Measurements from ENCODE around the gene TSPAN9. TPM values are rescaled to one million over a fixed set of nuclear protein-coding genes. Genes with fewer than 3 reads are reported as not detected.

Gene TSPAN9
- total RNA-seq, 1 experiment from 2014 or later: 13.2 TPM

GRCh38 chr12:3278681-3279414 lies 201.7 kb downstream of the TSPAN9 start:
- BruUV-seq (replicated peaks): no TSS peak
- Histone ChIP-seq H3K9me2 (ENCODE audit: insufficient read depth) (no peaks in the 10 kb centered on the region), H4K20me1 (ENCODE audit: insufficient read depth) (no peaks in the 10 kb centered on the region), H3K9ac (ENCODE audit: low read length) (no peak overlapping the region), H3K79me2 (ENCODE audit: insufficient read depth, low read length) (no peaks in the 10 kb centered on the region), H3K9me3 (ENCODE audit: control insufficient read depth in 1 of 2, insufficient read depth in 1 of 2, low read depth in 1 of 2, low read length in 2 of 2) (no peaks in the 10 kb centered on the region), H3K36me3 (ENCODE audit: control insufficient read depth in 1 of 2, insufficient read depth in 2 of 2, low read length in 2 of 2) (no peaks in the 10 kb centered on the region; a peak in 1 of 4 replicates), H3K4me1 (ENCODE audit: control insufficient read depth in 1 of 2, insufficient read depth in 2 of 2, low read length in 2 of 2) (peaks cover 0 to 15% of the 10 kb centered on the region in 2 experiments; a peak in 2 of 4 replicates), H3K4me3 (replicated peaks in 1 of 2; ENCODE audit: low read depth in 1 of 2, low read length in 2 of 2) (no peak overlapping the region), H3K27me3 (ENCODE audit: insufficient read depth, low read length) (no peaks in the 10 kb centered on the region), H3K27ac (ENCODE audit: low read depth, low read length) (no peak overlapping the region), H2AFZ (ENCODE audit: low read depth, low read length, poor library complexity, severe bottlenecking) (no peak overlapping the region), H3K4me2 (ENCODE audit: low read length) (no peak overlapping the region)
- DNase-seq (ENCODE audit: low read depth, low spot score) (no peak), ATAC-seq (no peak)
- intact Hi-C loops (cut with micrococcal nuclease): loop anchor here (5.0 kb wide), 1 partner anchor 77 kb away; no protein-coding TSS in a partner anchor
- TF ChIP-seq ATF3 (IDR thresholded peaks at IDR 0.05) (no peak), REST (IDR thresholded peaks at IDR 0.05; ENCODE audit: low read depth) (no peak), CTCF (IDR thresholded peaks at IDR 0.05 in 2 of 3, conservative IDR thresholded peaks at IDR 0.05 in 1 of 3; ENCODE audit: borderline replicate concordance in 1 of 3, insufficient read depth in 1 of 3, low read depth in 2 of 3, low read length in 2 of 3) (no peak), JUND (IDR thresholded peaks at IDR 0.05) (no peak), TCF7L2 (IDR thresholded peaks at IDR 0.05; ENCODE audit: borderline replicate concordance, extremely low read depth, insufficient read depth, insufficient read length) (no peak), RAD21 (IDR thresholded peaks at IDR 0.05; ENCODE audit: low read depth) (no peak), ZBTB33 (IDR thresholded peaks at IDR 0.05; ENCODE audit: extremely low read depth, insufficient replicate concordance, low read length) (no peak), EZH2 (IDR thresholded peaks at IDR 0.05) (no peak), EGR1 (IDR thresholded peaks at IDR 0.05; ENCODE audit: low read depth) (no peak), SP1 (IDR thresholded peaks at IDR 0.05; ENCODE audit: low read depth) (no peak), ZFX (IDR thresholded peaks at IDR 0.05) (no peak), FOSL1 (IDR thresholded peaks at IDR 0.05; ENCODE audit: low read depth) (no peak), MAX (IDR thresholded peaks at IDR 0.05) (no peak), POLR2A (IDR thresholded peaks at IDR 0.05; ENCODE audit: borderline replicate concordance, extremely low read depth, insufficient read depth, insufficient read length) (no peak), CBX3 (IDR thresholded peaks at IDR 0.05; ENCODE audit: low read depth) (no peak), POLR2AphosphoS5 (IDR thresholded peaks at IDR 0.05; ENCODE audit: low read depth, low read length) (no peak)
- ChIA-PET CTCF (interaction anchor here (0.5 to 6.8 kb wide), 3 partner anchors 142 to 238 kb away, joined by 4 to 76 read pairs (median 9); no protein-coding TSS in a partner anchor), RAD21 (ENCODE audit: low non-redundant PET in 1 of 2, low total read pairs in 2 of 2, uncharacterized antibody in 2 of 2, unreplicated experiment in 2 of 2) (no interaction called here), POLR2A (no interaction called here)

Data from HCT116 (cell line).